Measurements from ENCODE around the gene DOK7.

The DOK7 gene

GRCh38 chr4:3422241-3422801 lies 40.8 kb upstream of the DOK7 start:
- H3K27ac Mint-ChIP-seq: no peak overlapping the region
- intact Hi-C loops (cut with micrococcal nuclease): no loop called here
- H3K9me3 Mint-ChIP-seq: no peaks in the 10 kb centered on the region
- no peaks in the 10 kb centered on the region for H3K4me1 Mint-ChIP-seq (ENCODE audit: low read depth)
- H3K4me3 Mint-ChIP-seq: no peak overlapping the region
- peaks cover 85% of the 10 kb centered on the region for H3K36me3 Mint-ChIP-seq (ENCODE audit: low read depth)
- no peaks in the 10 kb centered on the region for H3K27me3 Mint-ChIP-seq

GRCh38 chr4:3422808-3423297 lies 40.3 kb upstream of the DOK7 start:
- Mint-ChIP-seq H3K4me1 (ENCODE audit: low read depth) (no peaks in the 10 kb centered on the region), H3K36me3 (ENCODE audit: low read depth) (peaks cover 85% of the 10 kb centered on the region), H3K27ac (no peak overlapping the region), H3K27me3 (no peaks in the 10 kb centered on the region), H3K4me3 (no peak overlapping the region), H3K9me3 (no peaks in the 10 kb centered on the region)
- intact Hi-C loops (cut with micrococcal nuclease): no loop called here

- Mint-ChIP-seq H3K27ac (no peak overlapping the region), H3K36me3 (ENCODE audit: low read depth) (peaks cover 85% of the 10 kb centered on the region), H3K4me3 (no peak overlapping the region), H3K27me3 (no peaks in the 10 kb centered on the region), H3K9me3 (no peaks in the 10 kb centered on the region), H3K4me1 (ENCODE audit: low read depth) (no peaks in the 10 kb centered on the region)
- intact Hi-C loops (cut with micrococcal nuclease): no loop called here
These were observed 39.7 kb upstream of the DOK7 start for GRCh38 chr4:3423406-3423805.

GRCh38 chr4:3423952-3424351 lies 39.2 kb upstream of the DOK7 start:
- H3K4me1 Mint-ChIP-seq (ENCODE audit: low read depth): no peaks in the 10 kb centered on the region
- H3K9me3 Mint-ChIP-seq: no peaks in the 10 kb centered on the region
- H3K27ac Mint-ChIP-seq: no peak overlapping the region
- no peaks in the 10 kb centered on the region for H3K27me3 Mint-ChIP-seq
- intact Hi-C loops (cut with micrococcal nuclease): no loop called here
- H3K36me3 Mint-ChIP-seq (ENCODE audit: low read depth): peaks cover 88% of the 10 kb centered on the region
- H3K4me3 Mint-ChIP-seq: no peak overlapping the region

- intact Hi-C loops (cut with micrococcal nuclease): no loop called here
These were observed 38.5 kb upstream of the DOK7 start for GRCh38 chr4:3424522-3425095.

GRCh38 chr4:3426465-3427133 lies 36.5 kb upstream of the DOK7 start:
- intact Hi-C loops (cut with micrococcal nuclease): no loop called here
- H3K9me3 Mint-ChIP-seq: no peaks in the 10 kb centered on the region
- no peak overlapping the region for H3K4me3 Mint-ChIP-seq
- H3K36me3 Mint-ChIP-seq (ENCODE audit: low read depth): peaks cover 88% of the 10 kb centered on the region
- peaks cover 2% of the 10 kb centered on the region for H3K27me3 Mint-ChIP-seq
- H3K4me1 Mint-ChIP-seq (ENCODE audit: low read depth): no peaks in the 10 kb centered on the region
- H3K27ac Mint-ChIP-seq: no peak overlapping the region

More at GRCh38 chr4:3424522-3425095, 38.5 kb upstream of the DOK7 start:
- no peaks in the 10 kb centered on the region for H3K4me1 Mint-ChIP-seq (ENCODE audit: low read depth)
- no peak overlapping the region for H3K4me3 Mint-ChIP-seq
- H3K9me3 Mint-ChIP-seq: no peaks in the 10 kb centered on the region
- peaks cover 88% of the 10 kb centered on the region for H3K36me3 Mint-ChIP-seq (ENCODE audit: low read depth)
- no peak overlapping the region for H3K27ac Mint-ChIP-seq
- no peaks in the 10 kb centered on the region for H3K27me3 Mint-ChIP-seq

GRCh38 chr4:3427134-3427476 lies 36.0 kb upstream of the DOK7 start:
- intact Hi-C loops (cut with micrococcal nuclease): no loop called here
- no peaks in the 10 kb centered on the region for H3K4me1 Mint-ChIP-seq (ENCODE audit: low read depth)
- no peaks in the 10 kb centered on the region for H3K9me3 Mint-ChIP-seq
- H3K27me3 Mint-ChIP-seq: peaks cover 2% of the 10 kb centered on the region
- peaks cover 88% of the 10 kb centered on the region for H3K36me3 Mint-ChIP-seq (ENCODE audit: low read depth)
- no peak overlapping the region for H3K27ac Mint-ChIP-seq
- H3K4me3 Mint-ChIP-seq: no peak overlapping the region

- Mint-ChIP-seq H3K4me3 (no peak overlapping the region), H3K27me3 (peaks cover 2% of the 10 kb centered on the region), H3K9me3 (no peaks in the 10 kb centered on the region), H3K4me1 (ENCODE audit: low read depth) (no peaks in the 10 kb centered on the region), H3K36me3 (ENCODE audit: low read depth) (peaks cover 83% of the 10 kb centered on the region), H3K27ac (no peak overlapping the region)
- intact Hi-C loops (cut with micrococcal nuclease): no loop called here
These were observed 35.2 kb upstream of the DOK7 start for GRCh38 chr4:3427706-3428446.

GRCh38 chr4:3429651-3430050 lies 33.5 kb upstream of the DOK7 start:
- peaks cover 72% of the 10 kb centered on the region for H3K36me3 Mint-ChIP-seq (ENCODE audit: low read depth)
- peaks cover 2% of the 10 kb centered on the region for H3K27me3 Mint-ChIP-seq
- intact Hi-C loops (cut with micrococcal nuclease): no loop called here
- H3K4me3 Mint-ChIP-seq: no peak overlapping the region
- no peaks in the 10 kb centered on the region for H3K4me1 Mint-ChIP-seq (ENCODE audit: low read depth)
- no peaks in the 10 kb centered on the region for H3K9me3 Mint-ChIP-seq
- no peak overlapping the region for H3K27ac Mint-ChIP-seq

- Mint-ChIP-seq H3K4me1 (ENCODE audit: low read depth) (no peaks in the 10 kb centered on the region), H3K36me3 (ENCODE audit: low read depth) (peaks cover 64% of the 10 kb centered on the region), H3K9me3 (no peaks in the 10 kb centered on the region), H3K4me3 (no peak overlapping the region), H3K27ac (no peak overlapping the region), H3K27me3 (peaks cover 2% of the 10 kb centered on the region)
- intact Hi-C loops (cut with micrococcal nuclease): no loop called here
These were observed 32.6 kb upstream of the DOK7 start for GRCh38 chr4:3430524-3430923.

- Mint-ChIP-seq H3K27me3 (peaks cover 2% of the 10 kb centered on the region), H3K4me1 (ENCODE audit: low read depth) (peaks cover 3% of the 10 kb centered on the region)
- intact Hi-C loops (cut with micrococcal nuclease): no loop called here
These were observed 31.6 kb upstream of the DOK7 start for GRCh38 chr4:3431446-3431993.

GRCh38 chr4:3432381-3432790 lies 30.7 kb upstream of the DOK7 start:
- Mint-ChIP-seq H3K27me3 (peaks cover 2% of the 10 kb centered on the region), H3K36me3 (ENCODE audit: low read depth) (peaks cover 57% of the 10 kb centered on the region), H3K4me1 (ENCODE audit: low read depth) (peaks cover 10% of the 10 kb centered on the region), H3K27ac (no peak overlapping the region), H3K4me3 (no peak overlapping the region), H3K9me3 (no peaks in the 10 kb centered on the region)
- intact Hi-C loops (cut with micrococcal nuclease): no loop called here

More at GRCh38 chr4:3431446-3431993, 31.6 kb upstream of the DOK7 start:
- Mint-ChIP-seq H3K4me3 (no peak overlapping the region), H3K9me3 (no peaks in the 10 kb centered on the region), H3K36me3 (ENCODE audit: low read depth) (peaks cover 61% of the 10 kb centered on the region), H3K27ac (no peak overlapping the region)

- peaks cover 48% of the 10 kb centered on the region for H3K36me3 Mint-ChIP-seq (ENCODE audit: low read depth)
- no peaks in the 10 kb centered on the region for H3K9me3 Mint-ChIP-seq
- intact Hi-C loops (cut with micrococcal nuclease): no loop called here
- no peak overlapping the region for H3K4me3 Mint-ChIP-seq
- H3K4me1 Mint-ChIP-seq (ENCODE audit: low read depth): peaks cover 10% of the 10 kb centered on the region
- no peak overlapping the region for H3K27ac Mint-ChIP-seq
- peaks cover 2% of the 10 kb centered on the region for H3K27me3 Mint-ChIP-seq
These were observed 29.8 kb upstream of the DOK7 start for GRCh38 chr4:3433138-3433869.
